DLD1 (cell line): Measurements from ENCODE around the gene TMEM208.

Source experiments
- in situ Hi-C: cut with HindIII; loops from 2 replicates; pipeline ENCODE4 v1.10.0; 2017; ENCODE audit warnings: low sequenced_read_pairs

TMEM208 gene

GRCh38 chr16:67270931-67271338 lies 44.0 kb downstream of the TMEM208 start:
- in situ Hi-C loops, result no loop called here

- in situ Hi-C loops, result no loop called here
These were observed 44.5 kb downstream of the TMEM208 start for GRCh38 chr16:67271446-67271845.

GRCh38 chr16:67275321-67275720 lies 48.4 kb downstream of the TMEM208 start:
- in situ Hi-C loops, result no loop called here

GRCh38 chr16:67277294-67277998 lies 50.5 kb downstream of the TMEM208 start:
- in situ Hi-C loops, result no loop called here

GRCh38 chr16:67277999-67278772 lies 51.3 kb downstream of the TMEM208 start:
- in situ Hi-C loops, result no loop called here
